ENCODE results near the gene CENPT. TPM values are rescaled to one million over a fixed set of nuclear protein-coding genes. Genes with fewer than 3 reads are reported as not detected.
A peak's percentile ranks its signal among the peaks of the same experiment; 100 is the strongest.

The CENPT gene
- total RNA-seq, 2 donors from 2014 or later, result 25.6 to 38.9 TPM

DNA sequence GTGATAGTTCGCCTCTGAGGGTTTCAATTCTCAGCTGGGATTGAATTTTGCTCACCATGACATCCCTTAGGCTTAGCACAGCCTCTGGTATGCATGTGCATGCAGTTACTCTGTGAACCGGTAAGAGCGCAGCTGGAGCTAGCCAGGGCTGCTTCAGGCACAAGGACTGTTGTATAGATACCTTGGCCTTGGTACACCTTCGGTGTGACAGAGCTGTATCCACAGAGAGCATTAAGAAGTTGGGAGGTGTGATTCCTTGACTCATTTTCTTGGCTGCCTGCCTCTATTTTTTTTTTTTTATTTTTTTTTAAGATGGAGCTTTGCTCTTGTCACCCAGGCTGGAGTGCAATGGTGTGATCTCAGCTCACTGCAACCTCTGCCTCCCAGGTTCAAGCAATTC is 3.0 kb downstream of the CENPT start:
- DNase-seq, result no peak
- Histone ChIP-seq H3K27ac (no peak overlapping the region), H3K27me3 (no peaks in the 10 kb centered on the region), H3K9ac (ENCODE audit: low read depth in 2 of 2, low read length in 2 of 2) (no peak overlapping the region), H3K9me3 (no peaks in the 10 kb centered on the region), H3K4me3 (no peak overlapping the region), H3K36me3 (no peaks in the 10 kb centered on the region), H3K4me1 (peaks cover 33% of the 10 kb centered on the region)
- intact Hi-C loops (cut with DNase I), result no loop called here
- TF ChIP-seq, protein P1, sequence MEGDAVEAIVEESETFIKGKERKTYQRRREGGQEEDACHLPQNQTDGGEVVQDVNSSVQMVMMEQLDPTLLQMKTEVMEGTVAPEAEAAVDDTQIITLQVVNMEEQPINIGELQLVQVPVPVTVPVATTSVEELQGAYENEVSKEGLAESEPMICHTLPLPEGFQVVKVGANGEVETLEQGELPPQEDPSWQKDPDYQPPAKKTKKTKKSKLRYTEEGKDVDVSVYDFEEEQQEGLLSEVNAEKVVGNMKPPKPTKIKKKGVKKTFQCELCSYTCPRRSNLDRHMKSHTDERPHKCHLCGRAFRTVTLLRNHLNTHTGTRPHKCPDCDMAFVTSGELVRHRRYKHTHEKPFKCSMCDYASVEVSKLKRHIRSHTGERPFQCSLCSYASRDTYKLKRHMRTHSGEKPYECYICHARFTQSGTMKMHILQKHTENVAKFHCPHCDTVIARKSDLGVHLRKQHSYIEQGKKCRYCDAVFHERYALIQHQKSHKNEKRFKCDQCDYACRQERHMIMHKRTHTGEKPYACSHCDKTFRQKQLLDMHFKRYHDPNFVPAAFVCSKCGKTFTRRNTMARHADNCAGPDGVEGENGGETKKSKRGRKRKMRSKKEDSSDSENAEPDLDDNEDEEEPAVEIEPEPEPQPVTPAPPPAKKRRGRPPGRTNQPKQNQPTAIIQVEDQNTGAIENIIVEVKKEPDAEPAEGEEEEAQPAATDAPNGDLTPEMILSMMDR (IDR thresholded peaks at IDR 0.05), result no peak

DNA sequence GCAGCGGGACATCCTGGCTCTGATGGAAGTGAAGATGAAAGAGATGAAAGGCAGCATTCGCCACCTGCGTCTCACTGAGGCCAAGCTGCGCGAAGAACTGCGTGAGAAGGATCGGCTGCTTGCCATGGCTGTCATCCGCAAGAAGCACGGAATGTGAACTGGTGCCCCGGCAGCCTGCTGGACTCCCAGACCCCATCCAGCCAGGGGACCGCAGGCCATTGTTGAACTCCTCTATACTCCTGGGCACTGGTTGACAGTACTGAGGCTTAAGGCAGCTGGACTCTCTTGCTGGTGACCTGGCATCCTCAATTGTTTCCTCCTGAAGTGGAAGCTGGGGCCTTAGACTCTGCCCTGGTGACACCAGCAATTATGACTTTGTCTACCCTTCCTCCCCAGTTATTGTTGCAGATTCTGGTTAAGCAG is 4.1 kb downstream of the CENPT start:
- no peaks in the 10 kb centered on the region for H3K36me3 ChIP-seq
- peak; percentile 44 for DNase-seq
- peak overlapping the region; percentile 70 to 87 for H3K9ac ChIP-seq (ENCODE audit: low read depth in 2 of 2, low read length in 2 of 2)
- H3K27ac ChIP-seq, result peak overlapping the region; percentile 97
- H3K9me3 ChIP-seq, result no peaks in the 10 kb centered on the region
- H3K27me3 ChIP-seq, result no peaks in the 10 kb centered on the region
- peak overlapping the region; percentile 79 for H3K4me3 ChIP-seq
- TF ChIP-seq, protein P1 (IDR thresholded peaks at IDR 0.05), result no peak
- peaks cover 33% of the 10 kb centered on the region for H3K4me1 ChIP-seq
- intact Hi-C loops (cut with DNase I), result no loop called here

DNA sequence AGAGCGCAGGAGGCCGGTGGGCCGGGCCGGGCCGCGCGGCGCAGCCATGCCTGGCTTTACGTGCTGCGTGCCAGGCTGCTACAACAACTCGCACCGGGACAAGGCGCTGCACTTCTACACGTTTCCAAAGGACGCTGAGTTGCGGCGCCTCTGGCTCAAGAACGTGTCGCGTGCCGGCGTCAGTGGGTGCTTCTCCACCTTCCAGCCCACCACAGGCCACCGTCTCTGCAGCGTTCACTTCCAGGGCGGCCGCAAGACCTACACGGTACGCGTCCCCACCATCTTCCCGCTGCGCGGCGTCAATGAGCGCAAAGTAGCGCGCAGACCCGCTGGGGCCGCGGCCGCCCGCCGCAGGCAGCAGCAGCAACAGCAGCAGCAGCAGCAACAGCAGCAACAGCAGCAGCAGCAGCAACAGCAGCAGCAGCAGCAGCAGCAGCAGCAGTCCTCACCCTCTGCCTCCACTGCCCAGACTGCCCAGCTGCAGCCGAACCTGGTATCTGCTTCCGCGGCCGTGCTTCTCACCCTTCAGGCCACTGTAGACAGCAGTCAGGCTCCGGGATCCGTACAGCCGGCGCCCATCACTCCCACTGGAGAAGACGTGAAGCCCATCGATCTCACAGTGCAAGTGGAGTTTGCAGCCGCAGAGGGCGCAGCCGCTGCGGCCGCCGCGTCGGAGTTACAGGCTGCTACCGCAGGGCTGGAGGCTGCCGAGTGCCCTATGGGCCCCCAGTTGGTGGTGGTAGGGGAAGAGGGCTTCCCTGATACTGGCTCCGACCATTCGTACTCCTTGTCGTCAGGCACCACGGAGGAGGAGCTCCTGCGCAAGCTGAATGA is 4.8 kb downstream of the CENPT start:
- Histone ChIP-seq H3K9ac (ENCODE audit: low read depth in 2 of 2, low read length in 2 of 2) (peak overlapping the region; percentile 70 to 87), H3K9me3 (no peaks in the 10 kb centered on the region), H3K27ac (peak overlapping the region; percentile 97), H3K4me3 (peak overlapping the region; percentile 79), H3K27me3 (no peaks in the 10 kb centered on the region), H3K36me3 (no peaks in the 10 kb centered on the region), H3K4me1 (peaks cover 28% of the 10 kb centered on the region)
- TF ChIP-seq, protein P1 (IDR thresholded peaks at IDR 0.05), result no peak
- DNase-seq, result peak; percentile 59
- intact Hi-C loops (cut with DNase I), result no loop called here

DNA sequence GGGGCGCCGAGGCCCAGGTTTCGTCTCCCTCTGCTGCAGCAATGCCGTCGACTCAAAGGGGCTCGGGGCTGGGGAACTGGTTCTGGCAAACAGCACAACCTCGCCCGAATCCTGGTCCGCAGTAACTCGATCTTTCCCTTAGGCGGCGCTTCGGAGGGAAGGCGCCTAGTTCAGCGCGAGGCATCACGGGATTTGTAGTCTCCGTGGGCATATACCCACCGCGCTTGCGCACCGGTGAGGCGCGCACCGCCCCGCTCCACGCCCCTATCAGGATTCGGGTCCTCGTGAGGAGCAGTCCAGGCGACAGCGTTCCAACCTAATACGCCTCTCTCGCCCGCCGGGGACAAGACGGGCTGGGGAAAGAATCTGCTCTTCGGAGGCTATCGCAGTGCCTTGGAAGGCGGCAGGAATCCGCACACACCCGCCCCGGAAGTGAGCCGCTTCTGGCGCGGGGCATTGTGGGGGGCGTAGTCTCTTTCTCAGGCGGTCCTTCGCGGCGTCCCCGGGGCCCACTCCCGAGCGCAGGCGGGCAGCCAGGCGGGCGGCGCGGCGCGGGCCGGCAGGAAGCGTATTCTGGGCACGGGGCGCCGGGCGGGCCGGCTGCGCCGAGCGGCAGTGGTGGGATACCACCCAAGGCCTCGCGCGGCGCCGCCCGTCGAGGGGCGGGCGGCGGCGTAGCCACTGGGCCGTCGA is 5.5 kb downstream of the CENPT start, which contains the start of gene THAP11:
Gene THAP11, plus strand, starts transcription at position 505 of the 693 bp plus-strand sequence. CDS start 235 bp downstream, outside the sequence.
- Histone ChIP-seq H3K9me3 (no peaks in the 10 kb centered on the region), H3K36me3 (no peaks in the 10 kb centered on the region), H3K4me1 (peaks cover 26% of the 10 kb centered on the region), H3K4me3 (peak within 1 kb of the TSS; percentile 79), H3K27ac (peak within 1 kb of the TSS; percentile 97), H3K27me3 (no peaks in the 10 kb centered on the region), H3K9ac (ENCODE audit: low read depth in 2 of 2, low read length in 2 of 2) (peak within 1 kb of the TSS; percentile 84 to 87)
- peak; percentile 97 for DNase-seq
- TF ChIP-seq, protein P1 (IDR thresholded peaks at IDR 0.05), result peak; percentile 81
- intact Hi-C loops (cut with DNase I), result no loop called here

DNA sequence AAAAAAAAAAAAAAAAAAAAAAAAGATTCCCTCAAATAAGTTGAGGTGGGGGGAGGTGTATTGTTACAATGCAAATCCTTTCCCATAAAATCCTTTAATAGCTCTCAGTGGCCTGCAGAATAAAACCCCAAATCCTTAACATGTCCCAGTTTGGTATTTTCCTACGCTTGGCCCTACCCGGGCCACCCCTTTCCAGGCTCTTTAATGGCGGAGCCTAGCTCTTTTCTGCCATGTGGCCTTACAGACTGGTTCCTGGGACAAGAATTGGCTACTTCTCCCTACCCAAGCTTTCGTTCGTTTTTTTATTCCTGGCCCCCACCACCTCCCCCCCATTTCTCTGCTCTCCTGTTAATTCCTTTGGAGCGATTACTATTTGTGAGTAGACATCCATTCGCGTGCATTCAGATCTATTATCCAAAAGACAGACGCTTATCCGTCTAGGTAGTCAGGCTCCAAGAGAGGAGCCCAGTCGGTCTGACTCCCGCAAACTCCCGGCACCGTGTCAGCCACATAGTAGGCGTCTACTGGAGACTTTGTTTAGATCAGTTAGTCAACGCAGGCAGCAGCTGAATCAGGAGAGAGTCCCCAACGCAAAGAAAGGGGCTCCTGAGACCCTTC is 6.2 kb downstream of the CENPT start:
- TF ChIP-seq, protein P1 (IDR thresholded peaks at IDR 0.05), result no peak
- H3K4me1 ChIP-seq, result peaks cover 26% of the 10 kb centered on the region
- H3K27me3 ChIP-seq, result no peaks in the 10 kb centered on the region
- H3K9me3 ChIP-seq, result no peaks in the 10 kb centered on the region
- H3K36me3 ChIP-seq, result no peaks in the 10 kb centered on the region
- H3K4me3 ChIP-seq, result peak overlapping the region; percentile 79
- peak overlapping the region; percentile 97 for H3K27ac ChIP-seq
- intact Hi-C loops (cut with DNase I), result no loop called here
- no peak for DNase-seq
- peak overlapping the region in 1 of 2 donors; percentile 84 for H3K9ac ChIP-seq (ENCODE audit: low read depth in 2 of 2, low read length in 2 of 2)
